Stimulated activated CD8-positive, alpha-beta memory T cell treated with anti-CD3 and anti-CD28 coated beads, Interleukin-12 subunit alpha, Interleukin-12 subunit beta, amount 100 ng/mL, for 24 hours (primary cell): Measurements from ENCODE around the gene SCAI.
"Not testable (repeated sequence)": the region's sequence is repeated elsewhere in the genome, so short reads cannot be mapped to it uniquely, and the experiment has no call there.

Source experiments
- DNase-seq: peaks from one replicate; pipeline ENCODE4 v3.0.0-alpha.2; 2020; ENCODE audit errors: extremely low read depth

Gene SCAI

GRCh38 chr9:125150349-125151245, 7.3 kb upstream of the SCAI start:
- DNase-seq, result no peak

GRCh38 chr9:125147401-125147951, 4.1 kb upstream of the SCAI start:
- DNase-seq, result no peak

GRCh38 chr9:125146247-125146646, 2.9 kb upstream of the SCAI start:
- DNase-seq, result no peak

- DNase-seq, result no peak
Observed at GRCh38 chr9:125145425-125145824, 2.1 kb upstream of the SCAI start.

- DNase-seq, result no peak
Observed at GRCh38 chr9:125142560-125143376, 560 bp downstream of the SCAI start.

- no peak for DNase-seq
Observed at GRCh38 chr9:125141751-125142150, 1.6 kb downstream of the SCAI start.

- no peak for DNase-seq
Observed at GRCh38 chr9:125141251-125141650, 2.1 kb downstream of the SCAI start.

- no peak for DNase-seq
Observed at GRCh38 chr9:125140576-125140975, 2.8 kb downstream of the SCAI start.

- no peak for DNase-seq
Observed at GRCh38 chr9:125137200-125137599, 6.1 kb downstream of the SCAI start.

- DNase-seq, result no peak
Observed at GRCh38 chr9:125134976-125135375, 8.4 kb downstream of the SCAI start.

- DNase-seq, result no peak
Observed at GRCh38 chr9:125133403-125134329, 9.7 kb downstream of the SCAI start.

GRCh38 chr9:125131778-125132177, 11.6 kb downstream of the SCAI start:
- DNase-seq, result no peak

GRCh38 chr9:125126019-125126746, 17.1 kb downstream of the SCAI start:
- peak; percentile 42 for DNase-seq

- no peak for DNase-seq
Observed at GRCh38 chr9:125125523-125125922, 17.8 kb downstream of the SCAI start.

GRCh38 chr9:125121146-125121545, 22.2 kb downstream of the SCAI start:
- DNase-seq, result no peak

- no peak for DNase-seq
Observed at GRCh38 chr9:125119643-125120286, 23.6 kb downstream of the SCAI start.

- DNase-seq, result not testable (repeated sequence)
Observed at GRCh38 chr9:125118696-125119095, 24.6 kb downstream of the SCAI start.

- DNase-seq, result not testable (repeated sequence)
Observed at GRCh38 chr9:125114503-125114902, 28.8 kb downstream of the SCAI start.

- DNase-seq, result no peak
Observed at GRCh38 chr9:125110464-125110863, 32.9 kb downstream of the SCAI start.

- not testable (repeated sequence) for DNase-seq
Observed at GRCh38 chr9:125108541-125108940, 34.8 kb downstream of the SCAI start.
